Measurements from ENCODE around the gene TRAIP. TPM values are rescaled to one million over a fixed set of nuclear protein-coding genes. Genes with fewer than 3 reads are reported as not detected.

Gene TRAIP
- total RNA-seq, 1 donor from 2014 or later, result 38.1 TPM

DNA sequence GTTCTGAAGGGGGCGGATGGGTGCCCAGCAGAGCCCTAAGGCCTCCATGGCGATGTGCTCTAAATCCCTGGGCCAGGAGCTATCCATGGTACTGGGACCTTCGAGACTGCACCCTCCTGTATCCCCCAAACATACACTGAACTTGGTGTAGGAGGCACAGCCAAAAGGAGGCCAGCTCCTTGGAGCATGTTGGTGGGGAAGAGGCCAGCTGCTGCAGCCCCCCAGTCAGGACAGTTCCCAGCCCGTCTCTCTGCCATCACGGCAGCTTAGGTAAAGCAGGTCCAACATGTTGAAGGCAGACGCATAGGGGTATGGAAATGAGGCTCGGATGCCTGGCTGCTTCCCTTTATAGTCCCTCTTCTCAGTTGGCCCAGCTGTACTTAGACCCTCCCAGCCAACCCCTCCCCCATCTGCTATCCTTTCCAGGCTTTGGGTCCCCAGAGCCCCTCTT is 11.5 kb upstream of the TRAIP start:
- DNase-seq (ENCODE audit: low read depth, low spot score), result peak; percentile 57
- Mint-ChIP-seq H3K9me3 (no peaks in the 10 kb centered on the region), H3K36me3 (ENCODE audit: low read depth) (no peaks in the 10 kb centered on the region), H3K27ac (ENCODE audit: unreplicated experiment) (peak overlapping the region; percentile 89), H3K4me1 (peaks cover 51% of the 10 kb centered on the region), H3K27me3 (ENCODE audit: low read depth) (no peaks in the 10 kb centered on the region), H3K4me3 (peak overlapping the region; percentile 91)
- TF ChIP-seq, protein P1, sequence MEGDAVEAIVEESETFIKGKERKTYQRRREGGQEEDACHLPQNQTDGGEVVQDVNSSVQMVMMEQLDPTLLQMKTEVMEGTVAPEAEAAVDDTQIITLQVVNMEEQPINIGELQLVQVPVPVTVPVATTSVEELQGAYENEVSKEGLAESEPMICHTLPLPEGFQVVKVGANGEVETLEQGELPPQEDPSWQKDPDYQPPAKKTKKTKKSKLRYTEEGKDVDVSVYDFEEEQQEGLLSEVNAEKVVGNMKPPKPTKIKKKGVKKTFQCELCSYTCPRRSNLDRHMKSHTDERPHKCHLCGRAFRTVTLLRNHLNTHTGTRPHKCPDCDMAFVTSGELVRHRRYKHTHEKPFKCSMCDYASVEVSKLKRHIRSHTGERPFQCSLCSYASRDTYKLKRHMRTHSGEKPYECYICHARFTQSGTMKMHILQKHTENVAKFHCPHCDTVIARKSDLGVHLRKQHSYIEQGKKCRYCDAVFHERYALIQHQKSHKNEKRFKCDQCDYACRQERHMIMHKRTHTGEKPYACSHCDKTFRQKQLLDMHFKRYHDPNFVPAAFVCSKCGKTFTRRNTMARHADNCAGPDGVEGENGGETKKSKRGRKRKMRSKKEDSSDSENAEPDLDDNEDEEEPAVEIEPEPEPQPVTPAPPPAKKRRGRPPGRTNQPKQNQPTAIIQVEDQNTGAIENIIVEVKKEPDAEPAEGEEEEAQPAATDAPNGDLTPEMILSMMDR (conservative IDR thresholded peaks at IDR 0.05), result no peak

DNA sequence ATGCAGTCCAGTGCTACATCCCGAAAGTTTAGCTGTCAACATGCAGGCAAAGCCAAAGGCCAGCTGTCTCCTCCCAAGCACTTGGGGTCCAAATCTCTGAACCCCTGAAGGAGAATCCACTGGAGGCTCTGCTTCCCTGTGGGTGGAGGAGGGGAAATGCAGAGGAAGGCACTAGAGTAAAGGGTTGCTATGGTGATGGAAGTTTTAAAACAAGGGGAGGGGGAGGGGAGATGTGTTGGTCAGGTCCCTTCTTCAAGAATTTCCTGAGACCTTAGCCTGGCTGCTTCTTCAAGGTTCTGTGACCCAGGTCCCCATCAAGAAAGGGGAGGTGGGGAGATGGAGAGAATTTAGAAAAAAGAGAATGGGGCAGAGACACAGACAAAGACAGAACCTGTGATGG is 11.0 kb upstream of the TRAIP start:
- Mint-ChIP-seq H3K9me3 (no peaks in the 10 kb centered on the region), H3K27me3 (ENCODE audit: low read depth) (no peaks in the 10 kb centered on the region), H3K4me3 (peak overlapping the region; percentile 91), H3K36me3 (ENCODE audit: low read depth) (no peaks in the 10 kb centered on the region), H3K27ac (ENCODE audit: unreplicated experiment) (peak overlapping the region; percentile 89), H3K4me1 (peaks cover 47% of the 10 kb centered on the region)
- DNase-seq (ENCODE audit: low read depth, low spot score), result no peak
- TF ChIP-seq, protein P1 (conservative IDR thresholded peaks at IDR 0.05), result no peak

DNA sequence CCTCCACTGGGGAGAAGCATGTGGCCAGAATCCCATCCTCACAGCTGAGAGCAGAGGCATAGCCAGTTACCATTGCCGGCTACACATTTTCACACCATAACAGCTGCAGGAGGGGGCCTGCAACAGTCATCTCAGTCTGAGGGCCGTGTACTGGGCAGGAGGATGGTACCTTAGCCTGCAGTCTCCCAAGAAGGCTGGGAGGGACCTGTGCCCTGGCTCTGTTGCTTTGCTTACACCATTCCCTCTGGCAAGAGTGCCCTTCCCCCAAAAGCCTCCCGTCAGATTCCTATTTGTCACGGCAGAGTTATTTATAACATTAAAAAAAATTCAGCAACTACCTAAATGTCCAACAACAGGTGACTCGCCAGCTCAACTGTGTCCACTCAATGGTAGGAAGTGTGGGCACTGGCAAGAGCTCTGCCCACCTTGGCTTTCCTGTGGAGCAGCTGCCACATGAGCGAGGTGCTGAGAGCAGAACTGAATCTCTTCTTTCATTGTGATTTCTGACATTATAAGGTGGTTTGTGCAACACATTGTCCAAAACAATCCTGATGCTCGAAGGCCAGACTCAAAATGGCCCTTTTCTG is 8.9 kb upstream of the TRAIP start:
- TF ChIP-seq, protein P1 (conservative IDR thresholded peaks at IDR 0.05), result no peak
- Mint-ChIP-seq H3K27me3 (ENCODE audit: low read depth) (no peaks in the 10 kb centered on the region), H3K4me3 (peak overlapping the region; percentile 60), H3K27ac (ENCODE audit: unreplicated experiment) (no peak overlapping the region), H3K9me3 (no peaks in the 10 kb centered on the region), H3K36me3 (ENCODE audit: low read depth) (no peaks in the 10 kb centered on the region), H3K4me1 (peaks cover 31% of the 10 kb centered on the region)
- no peak for DNase-seq (ENCODE audit: low read depth, low spot score)

DNA sequence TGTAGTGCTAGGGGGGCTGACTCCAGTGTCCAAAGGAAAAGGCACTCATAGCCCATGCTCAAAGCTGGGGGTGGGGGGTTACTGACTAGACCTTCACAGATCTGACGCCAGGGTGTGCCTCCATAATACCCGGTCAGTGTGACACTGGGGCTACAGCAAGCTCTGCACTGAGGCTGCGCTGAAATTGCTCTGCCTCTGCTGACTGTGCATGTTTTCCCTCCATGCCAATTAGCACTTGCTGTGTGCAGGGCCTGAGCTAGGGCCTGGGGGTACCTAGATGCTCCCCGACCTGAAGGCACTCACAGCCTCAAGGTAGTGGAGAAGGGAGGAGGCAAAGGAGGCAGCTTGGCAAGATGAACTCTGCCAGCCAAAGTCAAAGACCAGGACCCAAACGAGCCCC is 8.1 kb upstream of the TRAIP start:
- Mint-ChIP-seq H3K9me3 (no peaks in the 10 kb centered on the region), H3K27ac (ENCODE audit: unreplicated experiment) (no peak overlapping the region), H3K36me3 (ENCODE audit: low read depth) (no peaks in the 10 kb centered on the region), H3K27me3 (ENCODE audit: low read depth) (no peaks in the 10 kb centered on the region), H3K4me3 (no peak overlapping the region), H3K4me1 (peaks cover 27% of the 10 kb centered on the region)
- DNase-seq (ENCODE audit: low read depth, low spot score), result no peak
- TF ChIP-seq, protein P1 (conservative IDR thresholded peaks at IDR 0.05), result no peak

DNA sequence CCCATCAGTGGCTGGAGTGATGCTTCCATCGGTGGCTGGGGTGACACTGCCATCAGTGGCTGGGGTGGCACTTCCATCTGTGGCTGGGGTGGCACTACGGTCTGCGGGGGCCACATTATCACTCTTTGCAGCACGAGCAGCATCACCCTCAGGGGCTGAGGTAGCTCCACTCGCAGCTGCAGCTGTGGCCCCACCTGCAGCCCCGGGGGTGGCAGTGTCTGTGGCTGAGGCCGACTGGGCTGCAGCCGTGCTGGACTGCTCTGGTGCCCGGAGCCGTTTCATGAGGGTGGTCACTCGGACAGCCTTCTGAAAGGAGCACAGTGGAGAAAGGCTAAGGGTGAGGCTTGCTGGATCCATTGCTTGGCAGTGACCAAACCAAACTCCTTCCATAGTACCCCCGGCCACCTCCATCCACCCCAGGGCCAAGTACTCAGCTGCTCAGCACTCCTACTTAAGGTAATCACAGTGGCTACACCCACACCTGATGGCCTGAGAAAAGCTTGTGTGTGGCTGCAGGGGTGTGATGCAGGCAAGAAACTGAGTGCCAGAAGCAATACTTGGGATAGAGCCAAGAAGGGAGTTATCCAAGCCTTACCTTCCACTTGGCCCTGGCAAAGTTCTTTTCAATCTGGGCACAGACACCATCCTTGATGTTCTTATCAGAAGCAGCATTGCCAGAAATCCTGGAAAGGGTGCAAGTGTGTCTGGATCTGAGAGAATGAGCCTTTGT is 3.4 kb upstream of the TRAIP start:
- Mint-ChIP-seq H3K36me3 (ENCODE audit: low read depth) (no peaks in the 10 kb centered on the region), H3K9me3 (no peaks in the 10 kb centered on the region), H3K4me1 (peaks cover 16% of the 10 kb centered on the region), H3K27me3 (ENCODE audit: low read depth) (no peaks in the 10 kb centered on the region), H3K27ac (ENCODE audit: unreplicated experiment) (no peak overlapping the region), H3K4me3 (peak overlapping the region; percentile 23)
- no peak for DNase-seq (ENCODE audit: low read depth, low spot score)
- TF ChIP-seq, protein P1 (conservative IDR thresholded peaks at IDR 0.05), result no peak

All from neural crest cell (in vitro differentiated cells).